ENCODE measurements around the gene PLAAT5.
"Not testable (repeated sequence)": the region's sequence is repeated elsewhere in the genome, so short reads cannot be mapped to it uniquely, and the experiment has no call there.

The PLAAT5 gene

DNA sequence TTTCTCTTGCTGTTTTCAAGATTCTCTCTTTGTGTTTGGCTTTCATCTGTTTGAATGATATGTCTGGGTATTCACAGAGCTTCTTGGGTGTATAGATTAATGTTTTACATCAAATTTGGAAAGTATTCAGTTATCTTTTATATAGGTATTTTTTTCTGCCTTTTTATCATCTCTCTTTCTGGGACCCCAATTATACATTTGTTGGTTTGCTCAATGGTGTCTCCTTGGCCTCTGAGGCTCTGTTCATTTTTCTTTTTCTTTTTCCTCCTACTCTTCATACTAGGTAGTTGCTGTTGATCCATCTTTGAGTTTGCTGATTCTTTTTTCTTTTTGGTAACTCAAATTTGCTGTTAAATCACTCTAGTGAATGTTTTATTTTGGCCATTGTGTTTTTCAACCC is 14.3 kb downstream of the PLAAT5 start:
- DNase-seq: no peak

DNA sequence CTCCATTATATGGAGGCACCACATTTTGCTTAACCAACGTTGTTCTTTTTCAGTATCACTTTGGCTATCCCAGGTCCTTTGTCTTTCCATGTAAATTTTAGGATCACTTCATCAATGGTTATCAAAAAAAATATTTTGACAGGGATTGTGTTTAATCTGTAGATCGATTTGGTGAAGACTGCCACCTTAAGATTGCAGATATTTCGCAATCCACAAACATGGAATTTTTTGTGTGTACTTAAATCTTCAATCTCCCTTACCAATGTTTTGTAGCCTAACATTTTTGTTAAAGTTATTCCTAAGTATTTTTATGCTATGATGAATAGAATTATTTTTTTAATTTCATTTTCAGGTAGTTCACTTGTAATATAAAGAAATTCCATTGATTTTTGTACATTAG is 18.6 kb downstream of the PLAAT5 start:
- no peak for DNase-seq

DNA sequence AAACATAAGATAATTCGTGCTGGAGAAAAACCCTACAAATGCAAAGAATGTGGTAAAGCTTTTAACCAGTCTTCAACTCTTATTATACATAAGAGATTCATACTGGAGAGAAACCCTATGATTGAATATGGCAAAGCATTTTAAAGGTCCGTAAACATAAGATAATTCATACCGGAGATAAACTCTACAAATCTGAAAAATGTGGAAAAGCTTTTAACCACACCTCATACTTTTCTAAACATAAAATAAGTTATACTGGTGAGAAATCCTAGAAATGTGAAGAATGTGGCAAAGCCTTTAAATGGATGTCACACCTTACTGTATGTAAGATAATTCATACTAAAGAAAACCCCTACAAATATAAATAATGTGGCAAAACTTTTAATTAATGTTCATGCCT is 20.7 kb downstream of the PLAAT5 start:
- no peak for DNase-seq

DNA sequence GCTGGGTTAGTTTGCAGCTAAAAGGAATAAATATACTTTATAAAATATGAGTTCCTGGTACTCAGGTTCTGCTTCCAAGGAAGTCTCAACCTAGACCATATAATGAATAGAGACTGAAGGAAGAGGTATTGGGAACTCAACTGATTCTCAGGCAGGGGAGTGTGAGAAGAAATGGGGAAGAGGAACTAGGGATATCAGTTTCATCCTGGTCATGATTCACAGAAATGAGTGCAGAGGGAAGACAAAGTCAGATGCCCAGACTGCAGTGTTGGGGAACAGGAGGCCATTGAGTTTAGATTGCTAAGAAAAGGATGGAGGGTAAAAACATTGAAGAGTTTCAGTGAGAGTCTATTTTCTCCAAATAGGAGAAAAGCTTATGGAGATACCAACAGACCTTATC is 28.8 kb downstream of the PLAAT5 start:
- DNase-seq: no peak

DNA sequence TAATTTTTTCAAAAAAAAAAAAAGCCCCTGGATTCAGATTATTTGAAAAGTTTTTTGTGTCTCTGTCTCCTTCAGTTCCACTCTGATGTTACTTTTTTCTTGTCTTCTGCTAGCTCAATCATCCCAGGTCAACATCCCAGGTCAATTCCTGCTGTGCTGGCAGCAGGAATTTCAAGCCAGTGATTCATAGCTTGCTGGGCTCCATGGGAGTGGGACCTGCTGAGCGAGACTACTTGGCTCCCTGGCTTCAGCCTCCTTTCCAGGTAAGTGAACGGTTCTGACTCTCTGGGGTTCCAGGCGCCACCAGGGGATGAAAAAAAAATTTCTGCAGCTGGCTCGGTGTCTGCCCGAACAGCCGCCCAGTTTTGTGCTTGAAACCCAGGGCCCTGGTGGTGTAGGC is 31.4 kb downstream of the PLAAT5 start:
- no peak for DNase-seq

DNA sequence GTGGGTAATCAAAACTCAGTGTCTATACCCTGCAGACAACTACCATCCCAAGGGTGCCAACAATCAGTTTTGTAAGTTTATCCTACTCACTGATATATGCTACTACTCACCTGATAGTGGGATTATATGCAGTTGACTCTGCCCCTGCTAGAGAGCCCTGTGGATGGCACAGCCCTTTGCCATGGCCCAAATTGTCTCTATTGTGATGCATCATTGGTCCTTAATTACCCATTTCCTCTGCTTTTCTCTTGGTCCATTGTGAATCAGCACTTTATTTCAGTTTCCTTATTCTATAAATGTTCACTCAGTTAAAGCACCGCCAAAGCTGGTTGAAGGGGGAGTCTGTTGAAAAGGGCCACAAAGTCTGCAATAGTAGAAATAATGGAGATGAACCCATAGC is 42.3 kb downstream of the PLAAT5 start:
- DNase-seq: no peak

DNA sequence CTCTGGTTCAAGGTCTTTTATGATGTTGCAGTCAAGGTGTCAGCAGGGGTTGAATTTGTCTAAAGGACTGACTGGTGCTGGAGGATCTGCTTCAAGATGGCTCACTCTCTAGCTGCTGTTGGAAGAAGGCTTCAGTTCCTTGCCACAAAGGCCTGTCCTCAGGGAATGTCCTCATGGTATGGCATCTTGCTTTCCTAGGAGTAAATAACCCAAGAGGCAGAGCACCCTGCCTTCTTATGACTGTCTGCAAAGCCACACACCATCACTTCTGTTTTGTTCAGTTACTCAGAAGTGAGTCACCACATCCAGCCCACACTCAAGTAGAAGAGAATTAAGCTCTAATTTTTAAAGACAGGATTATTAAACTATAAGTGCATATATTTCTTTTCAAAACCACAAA is 45.2 kb downstream of the PLAAT5 start:
- no peak for DNase-seq

DNA sequence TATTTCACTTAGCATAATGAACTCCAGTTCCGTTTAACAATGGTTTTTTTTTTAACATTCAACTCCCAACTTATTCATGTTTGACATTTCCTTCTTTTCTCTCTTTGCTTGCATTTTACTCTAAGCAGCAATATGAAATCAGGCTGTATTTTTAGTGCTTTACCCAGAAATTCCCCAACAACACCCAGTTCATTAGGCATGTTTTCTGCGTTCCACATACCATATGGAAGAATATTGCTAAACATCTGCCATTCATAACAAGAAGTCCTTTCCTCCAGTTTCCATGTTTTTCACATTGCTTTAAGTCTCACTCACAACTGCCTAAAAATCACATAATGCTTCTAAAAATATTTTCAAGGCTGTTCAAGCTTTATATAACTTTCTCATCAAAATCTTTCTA is 45.8 kb downstream of the PLAAT5 start:
- DNase-seq: no peak

DNA sequence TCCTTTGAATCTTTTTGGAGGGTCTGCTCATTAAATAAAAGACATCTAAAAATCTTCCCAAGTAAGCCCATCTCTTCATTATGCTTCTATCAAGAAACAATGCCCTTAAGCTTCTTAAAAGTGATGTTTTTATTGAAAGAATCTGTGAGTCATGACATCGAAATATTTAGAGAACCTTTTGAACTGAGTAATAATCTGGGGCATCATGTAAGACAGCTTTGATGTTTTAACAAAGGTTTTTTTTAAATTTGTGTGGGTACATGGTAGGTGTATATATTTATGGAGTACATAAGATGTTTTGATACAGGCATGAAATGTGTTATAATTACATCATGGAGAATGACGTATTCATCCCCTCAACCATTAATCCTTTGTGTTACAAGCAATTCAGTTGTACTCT is 46.8 kb downstream of the PLAAT5 start:
- no peak for DNase-seq

DNA sequence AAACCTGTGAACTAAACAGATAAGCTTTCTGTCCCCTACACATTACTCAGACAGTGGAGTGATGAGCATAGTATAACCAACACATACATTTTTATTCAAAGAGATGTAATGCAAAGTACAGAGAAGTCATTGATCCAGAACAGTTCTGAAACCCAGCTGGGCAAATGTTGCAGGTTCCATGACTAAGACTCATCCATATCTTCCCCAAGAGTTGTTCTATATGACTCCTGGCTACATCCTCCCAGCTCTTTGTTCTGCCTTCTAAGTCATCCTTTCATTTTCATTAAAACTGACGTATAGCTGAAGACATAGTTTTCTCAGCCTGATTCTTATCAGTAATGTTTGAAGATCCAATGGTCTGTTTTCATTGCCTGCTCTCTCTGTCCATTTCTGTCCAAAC is 47.3 kb downstream of the PLAAT5 start:
- DNase-seq: no peak

DNA sequence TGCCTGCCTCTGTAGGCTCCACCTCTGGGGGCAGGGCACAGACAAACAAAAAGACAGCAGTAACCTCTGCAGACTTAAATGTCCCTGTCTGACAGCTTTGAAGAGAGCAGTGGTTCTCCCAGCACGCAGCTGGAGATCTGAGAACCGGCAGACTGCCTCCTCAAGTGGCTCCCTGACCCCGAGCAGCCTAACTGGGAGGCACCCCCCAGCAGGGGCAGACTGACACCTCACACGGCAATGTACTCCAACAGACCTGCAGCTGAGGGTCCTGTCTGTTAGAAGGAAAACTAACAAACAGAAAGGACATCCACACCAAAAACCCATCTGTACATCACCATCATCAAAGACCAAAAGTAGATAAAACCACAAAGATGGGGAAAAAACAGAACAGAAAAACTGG is 55.1 kb downstream of the PLAAT5 start:
- not testable (repeated sequence) for DNase-seq

DNA sequence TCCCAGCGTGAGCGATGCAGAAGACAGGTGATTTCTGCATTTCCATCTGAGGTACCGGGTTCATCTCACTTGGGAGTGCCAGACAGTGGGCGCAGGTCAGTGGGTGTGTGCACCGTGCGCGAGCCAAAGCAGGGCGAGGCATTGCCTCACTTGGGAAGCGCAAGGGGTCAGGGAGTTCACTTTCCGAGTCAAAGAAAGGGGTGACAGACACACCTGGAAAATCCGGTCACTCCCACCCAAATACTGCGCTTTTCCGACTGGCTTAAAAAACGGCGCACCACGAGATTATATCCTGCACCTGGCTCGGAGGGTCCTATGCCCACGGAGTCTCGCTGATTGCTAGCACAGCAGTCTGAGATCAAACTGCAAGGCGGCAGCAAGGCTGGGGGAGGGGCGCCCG is 55.6 kb downstream of the PLAAT5 start:
- DNase-seq: not testable (repeated sequence)

DNA sequence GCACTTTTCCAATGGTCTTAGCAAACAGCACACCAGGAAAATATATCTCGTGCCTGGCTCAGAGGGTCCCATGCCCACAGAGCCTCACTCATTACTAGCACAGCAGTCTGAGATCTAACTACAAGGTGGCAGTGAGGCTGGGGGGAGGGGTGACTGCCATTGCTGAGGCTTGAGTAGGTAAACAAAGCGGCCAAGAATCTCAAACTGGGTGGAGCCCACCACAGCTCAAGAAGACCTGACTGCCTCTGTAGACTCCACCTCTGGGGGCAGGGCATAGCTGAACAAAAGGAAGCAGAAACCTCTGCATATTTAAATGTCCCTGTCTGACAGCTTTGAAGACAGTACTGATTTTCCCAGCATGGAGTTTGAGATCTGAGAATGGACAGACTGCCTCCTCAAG is 60.2 kb downstream of the PLAAT5 start:
- not testable (repeated sequence) for DNase-seq

DNA sequence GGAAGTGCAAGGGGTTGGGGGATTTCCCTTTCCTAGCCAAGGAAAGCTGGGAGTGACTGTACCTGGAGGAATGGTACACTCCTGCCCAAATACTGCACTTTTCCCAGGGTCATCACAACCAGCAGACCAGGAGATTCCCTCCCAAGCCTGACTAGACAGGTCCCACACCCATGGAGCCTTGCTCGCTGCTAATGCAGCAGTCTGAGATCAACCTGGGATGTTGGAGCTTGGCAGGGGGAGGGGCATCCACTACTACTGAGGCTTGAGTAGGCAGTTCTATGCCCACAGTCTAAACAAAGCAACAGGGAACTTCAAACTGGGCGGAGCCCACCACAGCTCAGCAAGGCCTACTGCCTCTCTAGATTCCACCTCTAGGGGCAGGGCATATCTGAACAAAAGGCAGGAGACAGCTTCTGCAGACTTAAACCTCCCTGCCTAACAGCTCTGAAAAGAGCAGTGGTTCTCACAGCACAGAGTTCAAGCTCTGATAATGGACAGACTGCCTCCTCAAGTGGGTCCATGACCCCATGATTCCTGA is 62.9 kb downstream of the PLAAT5 start:
- DNase-seq: no peak

DNA sequence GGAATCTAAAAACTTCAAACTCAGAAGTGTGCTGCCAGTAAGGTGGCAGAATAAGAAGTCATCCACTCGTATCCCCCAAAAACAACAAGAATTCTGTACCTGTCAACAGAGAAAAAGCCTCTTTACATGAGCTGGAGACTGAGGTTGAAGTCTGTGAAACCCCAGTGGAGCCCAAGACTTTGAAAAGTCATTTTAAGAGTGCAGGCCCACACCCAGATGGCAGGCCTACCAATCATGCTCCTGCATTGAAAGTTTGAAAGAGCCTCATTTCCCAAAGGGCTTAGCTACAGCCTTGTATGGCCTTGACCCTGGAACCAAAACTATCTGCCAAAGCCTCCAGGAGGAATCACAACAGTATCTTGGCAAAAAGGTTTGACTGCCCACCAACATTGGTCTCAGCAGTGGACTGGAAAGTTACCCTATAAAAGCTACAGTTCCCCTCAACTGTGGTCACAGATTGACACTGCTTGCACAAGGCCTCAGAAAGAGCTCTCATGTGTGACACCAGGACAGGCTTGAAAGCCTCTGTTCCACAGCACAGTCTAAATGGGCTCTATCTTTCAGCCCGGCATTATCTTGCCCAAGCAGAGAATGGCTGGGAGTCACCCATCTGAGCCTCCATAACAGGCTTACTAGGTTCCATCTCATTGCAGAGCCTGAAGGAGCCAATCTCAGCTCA is 73.7 kb downstream of the PLAAT5 start:
- no peak for DNase-seq

All from NCI-H1105 (cell line).